BE2C (cell line): Measurements from ENCODE around the gene FSTL3.

ENCODE experiments used
- DNase-seq: peaks from one replicate; pipeline ENCODE4 v3.0.0-alpha.2; 2020
- H3K27me3 ChIP-seq: fragments of 250-450 bp; sonication (Bioruptor Pico); 2 replicates; pipeline ENCODE4 v1.5.1; 2020; ENCODE audit warnings: mild to moderate bottlenecking
- H3K36me3 ChIP-seq: fragments of 250-450 bp; sonication (Bioruptor Pico); 2 replicates; pipeline ENCODE4 v1.5.1; 2020; ENCODE audit warnings: mild to moderate bottlenecking
- H3K4me1 ChIP-seq: fragments of 250-450 bp; sonication (Bioruptor Pico); 2 replicates; pipeline ENCODE4 v1.5.1; 2020
- H3K4me3 ChIP-seq: 2 replicates; pipeline ENCODE4 v1.5.1; 2011; ENCODE audit warnings: low read depth, low read length
- H3K9me3 ChIP-seq: fragments of 250-450 bp; sonication (Bioruptor Pico); 2 replicates; pipeline ENCODE4 v1.5.1; 2020
- CTCF ChIP-seq: IDR thresholded peaks from 2 replicates; pipeline ENCODE4 v1.5.1; 2012; ENCODE audit warnings: mild to moderate bottlenecking, low read depth, low read length

Gene FSTL3

DNA sequence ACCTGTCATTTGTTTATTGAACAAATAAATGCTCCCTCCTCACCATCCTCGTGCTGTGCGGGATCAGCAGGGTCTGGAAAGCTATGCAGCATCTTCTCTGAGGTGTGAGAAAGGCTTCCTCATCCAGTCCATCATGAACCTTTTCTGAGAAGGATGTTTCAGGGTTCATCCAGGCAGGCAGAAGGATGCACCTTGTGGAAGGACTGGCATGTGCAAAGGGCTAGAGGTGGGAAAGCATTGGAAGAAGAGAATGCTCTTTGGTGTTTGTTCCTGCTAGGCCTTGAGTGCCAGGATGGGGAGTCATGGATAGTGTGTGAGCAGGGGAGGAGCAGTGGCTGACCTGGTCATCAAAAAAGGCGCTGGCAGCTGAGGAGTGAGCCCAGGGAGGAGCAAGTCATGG lies 39.2 kb downstream of the FSTL3 start:
- H3K4me1 ChIP-seq: peaks cover 5% of the 10 kb centered on the region
- no peak for TF ChIP-seq CTCF
- DNase-seq: no peak
- H3K27me3 ChIP-seq: no peaks in the 10 kb centered on the region
- no peaks in the 10 kb centered on the region for H3K9me3 ChIP-seq
- H3K36me3 ChIP-seq: no peaks in the 10 kb centered on the region
- no peak overlapping the region for H3K4me3 ChIP-seq

DNA sequence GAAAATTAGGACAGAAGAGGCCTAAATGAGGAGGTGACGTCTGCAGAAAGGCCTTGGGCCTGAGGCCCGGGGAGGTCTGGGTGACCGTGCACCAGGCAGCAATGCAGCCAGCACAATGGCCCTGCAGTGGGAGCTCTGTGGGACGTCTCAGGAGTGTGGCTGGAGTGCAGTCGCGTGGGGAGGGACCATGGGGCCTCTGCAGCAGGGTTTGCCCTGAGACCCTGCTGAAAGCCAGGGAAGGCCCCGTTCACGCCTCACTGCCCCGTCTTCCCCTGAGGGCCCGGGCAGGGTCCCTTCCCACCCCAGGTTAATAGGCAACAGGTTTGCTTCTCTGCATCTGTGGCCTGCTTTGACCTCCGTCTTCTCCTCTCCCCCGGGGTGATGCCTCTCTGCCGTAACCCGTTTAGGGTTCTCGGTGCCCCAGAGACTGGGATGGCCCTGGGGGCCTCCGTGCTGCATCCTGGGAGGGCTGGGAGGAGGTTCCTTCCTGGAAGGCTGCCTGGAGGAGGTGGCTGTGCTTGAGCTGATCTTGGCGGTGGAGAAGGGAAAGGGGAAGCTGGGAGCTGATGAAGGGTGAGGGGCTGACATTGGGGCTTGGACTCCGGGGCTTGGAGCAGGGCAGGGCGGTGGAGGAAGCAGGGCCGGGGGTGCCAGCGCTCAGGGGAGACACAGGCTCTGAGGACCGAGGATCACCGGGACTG lies 42.2 kb downstream of the FSTL3 start:
- Histone ChIP-seq H3K27me3 (no peaks in the 10 kb centered on the region), H3K36me3 (no peaks in the 10 kb centered on the region), H3K9me3 (no peaks in the 10 kb centered on the region), H3K4me1 (peaks cover 5% of the 10 kb centered on the region), H3K4me3 (no peak overlapping the region)
- TF ChIP-seq CTCF: no peak
- DNase-seq: no peak

GRCh38 chr19:718991-719512 lies 42.9 kb downstream of the FSTL3 start:
- Histone ChIP-seq H3K4me3 (no peak overlapping the region), H3K4me1 (peaks cover 5% of the 10 kb centered on the region), H3K9me3 (no peaks in the 10 kb centered on the region), H3K36me3 (no peaks in the 10 kb centered on the region), H3K27me3 (no peaks in the 10 kb centered on the region)
- no peak for TF ChIP-seq CTCF
- no peak for DNase-seq

DNA sequence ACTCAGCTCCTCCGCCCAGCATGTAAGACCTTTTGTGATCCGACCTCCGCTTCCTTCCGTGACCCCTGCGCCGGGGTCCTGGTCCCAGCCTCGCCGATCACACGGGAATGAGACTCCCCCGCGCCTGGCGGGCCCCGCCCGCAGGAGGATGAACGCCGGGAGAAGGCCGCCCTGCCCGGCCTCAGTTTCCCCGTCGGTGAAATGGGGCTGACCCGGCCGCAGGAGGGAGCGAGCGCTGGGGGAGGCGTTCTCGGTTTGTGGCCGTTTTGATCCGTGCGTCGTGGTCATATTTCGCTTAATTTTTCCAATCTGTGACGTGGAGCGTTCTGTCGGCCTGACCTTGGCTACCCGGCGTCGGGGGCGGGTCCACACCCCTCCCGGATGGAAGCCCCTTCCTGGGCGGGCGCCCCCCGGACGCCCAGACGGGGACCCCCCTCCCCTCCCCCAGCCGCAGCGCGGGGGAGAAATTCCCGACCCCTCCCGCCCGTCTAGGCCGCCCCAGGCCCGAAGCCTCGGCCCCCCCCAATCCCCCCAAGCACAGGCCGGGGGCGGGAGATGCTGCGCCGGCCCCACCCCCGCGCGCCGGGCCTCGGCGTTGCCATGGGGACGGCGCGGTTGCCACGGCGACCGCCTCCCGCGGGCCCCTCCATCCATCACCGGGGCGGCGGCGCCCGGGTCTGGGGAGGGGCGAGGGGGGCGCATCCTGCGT lies 43.6 kb downstream of the FSTL3 start:
- Histone ChIP-seq H3K36me3 (no peaks in the 10 kb centered on the region), H3K27me3 (no peaks in the 10 kb centered on the region), H3K9me3 (no peaks in the 10 kb centered on the region), H3K4me3 (no peak overlapping the region), H3K4me1 (peaks cover 5% of the 10 kb centered on the region)
- DNase-seq: peak; percentile 54
- no peak for TF ChIP-seq CTCF

- TF ChIP-seq CTCF: no peak
- H3K4me3 ChIP-seq: no peak overlapping the region
- H3K36me3 ChIP-seq: no peaks in the 10 kb centered on the region
- no peaks in the 10 kb centered on the region for H3K27me3 ChIP-seq
- no peaks in the 10 kb centered on the region for H3K9me3 ChIP-seq
- no peak for DNase-seq
- H3K4me1 ChIP-seq: peaks cover 5% of the 10 kb centered on the region
Observed at GRCh38 chr19:720345-721160, 44.4 kb downstream of the FSTL3 start.
